Astrocyte of the spinal cord (primary cell): Measurements from ENCODE around the gene RNF41.
A peak's percentile ranks its signal among the peaks of the same experiment; 100 is the strongest.

Source experiments
- DNase-seq: peaks from one replicate; pipeline ENCODE4 v3.0.0; 2011; ENCODE audit warnings: low read depth, low spot score
- H3K4me3 ChIP-seq: 2 replicates; pipeline ENCODE4 v1.5.1; 2011; ENCODE audit warnings: low read depth, mild to moderate bottlenecking, low read length, moderate library complexity
- in situ Hi-C: cut with HindIII; loops from 2 replicates; pipeline ENCODE4 v1.10.0; 2017; ENCODE audit warnings: low sequenced_read_pairs
- TF ChIP-seq, protein P1 (sequence below): IDR thresholded peaks from 2 replicates; pipeline ENCODE4 v1.5.1; 2012; ENCODE audit warnings: low read depth, mild to moderate bottlenecking, low read length, inconsistent platforms

Gene RNF41

DNA sequence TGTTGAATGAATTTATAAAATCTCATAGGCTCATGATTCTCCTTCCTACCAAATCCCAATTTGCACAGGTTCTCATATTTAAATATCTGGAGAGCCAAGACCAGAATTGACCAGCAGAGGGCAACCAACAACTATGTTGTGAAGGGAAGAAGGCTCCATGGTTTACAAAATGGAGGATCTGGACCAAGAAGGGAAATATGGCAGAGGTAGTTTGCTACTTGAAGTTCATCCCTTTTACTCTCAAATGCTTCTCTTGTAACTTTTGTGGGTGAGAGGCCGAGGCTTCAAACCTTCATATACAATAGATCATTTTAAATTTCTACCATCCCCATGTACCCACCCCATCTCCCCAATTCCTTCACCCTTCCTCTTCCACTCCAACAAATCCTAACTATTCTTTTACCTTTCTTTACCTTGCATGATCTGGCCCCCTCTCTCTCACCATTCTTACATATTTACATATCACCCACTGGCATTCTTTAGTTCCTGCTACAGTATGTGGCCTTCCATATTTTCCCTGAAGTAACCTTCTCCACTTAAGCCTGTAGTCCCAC, 28.6 kb downstream of the RNF41 start:
- peak; percentile 89 for DNase-seq
- H3K4me3 ChIP-seq = no peak overlapping the region
- TF ChIP-seq, protein P1, sequence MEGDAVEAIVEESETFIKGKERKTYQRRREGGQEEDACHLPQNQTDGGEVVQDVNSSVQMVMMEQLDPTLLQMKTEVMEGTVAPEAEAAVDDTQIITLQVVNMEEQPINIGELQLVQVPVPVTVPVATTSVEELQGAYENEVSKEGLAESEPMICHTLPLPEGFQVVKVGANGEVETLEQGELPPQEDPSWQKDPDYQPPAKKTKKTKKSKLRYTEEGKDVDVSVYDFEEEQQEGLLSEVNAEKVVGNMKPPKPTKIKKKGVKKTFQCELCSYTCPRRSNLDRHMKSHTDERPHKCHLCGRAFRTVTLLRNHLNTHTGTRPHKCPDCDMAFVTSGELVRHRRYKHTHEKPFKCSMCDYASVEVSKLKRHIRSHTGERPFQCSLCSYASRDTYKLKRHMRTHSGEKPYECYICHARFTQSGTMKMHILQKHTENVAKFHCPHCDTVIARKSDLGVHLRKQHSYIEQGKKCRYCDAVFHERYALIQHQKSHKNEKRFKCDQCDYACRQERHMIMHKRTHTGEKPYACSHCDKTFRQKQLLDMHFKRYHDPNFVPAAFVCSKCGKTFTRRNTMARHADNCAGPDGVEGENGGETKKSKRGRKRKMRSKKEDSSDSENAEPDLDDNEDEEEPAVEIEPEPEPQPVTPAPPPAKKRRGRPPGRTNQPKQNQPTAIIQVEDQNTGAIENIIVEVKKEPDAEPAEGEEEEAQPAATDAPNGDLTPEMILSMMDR = peak; percentile 74
- in situ Hi-C loops = no loop called here

DNA sequence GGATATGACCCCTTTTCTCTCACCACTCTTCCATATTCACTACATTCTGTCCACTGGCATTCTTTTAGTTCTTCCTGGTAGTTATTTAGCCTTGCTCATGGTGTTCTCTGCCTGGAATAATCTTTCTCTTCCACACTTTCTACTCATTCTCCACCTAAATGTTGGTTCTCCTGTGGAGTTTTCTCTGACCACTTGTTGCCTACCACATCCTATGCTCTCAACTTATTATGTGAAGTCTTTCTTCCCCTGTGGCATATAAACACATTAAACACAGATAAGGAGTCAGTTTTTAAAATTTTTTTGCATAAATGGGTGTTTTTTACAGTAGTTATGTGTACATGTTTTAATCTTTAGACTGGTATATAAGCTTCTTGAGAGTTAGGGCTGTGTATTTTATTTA, 29.1 kb downstream of the RNF41 start:
- in situ Hi-C loops = no loop called here
- no peak overlapping the region for H3K4me3 ChIP-seq
- TF ChIP-seq, protein P1 = no peak
- no peak for DNase-seq

DNA sequence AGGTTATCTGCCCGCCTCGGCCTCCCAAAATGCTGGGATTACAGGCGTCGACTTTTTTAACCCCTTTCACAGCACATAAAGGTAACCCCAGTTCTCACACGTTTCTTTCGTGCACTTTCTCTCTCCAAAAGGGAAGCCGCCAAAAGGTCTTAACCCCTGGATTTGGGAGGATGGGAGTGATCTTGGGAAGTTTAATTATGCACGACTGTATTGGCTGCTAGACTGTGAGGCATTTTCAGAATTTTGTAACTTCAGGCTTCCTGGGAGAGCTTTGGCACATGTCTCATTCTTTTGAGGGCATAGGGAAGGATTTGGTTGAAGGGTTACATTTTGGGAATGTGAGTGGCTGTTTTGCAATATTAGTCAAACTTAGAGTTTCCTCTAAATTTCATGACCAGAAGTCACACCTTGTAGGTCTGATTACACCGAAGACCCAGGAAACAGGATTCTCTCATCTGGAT, 31.0 kb downstream of the RNF41 start:
- in situ Hi-C loops = no loop called here
- DNase-seq = no peak
- TF ChIP-seq, protein P1 = no peak
- H3K4me3 ChIP-seq = peak overlapping the region; percentile 77

GRCh38 chr12:56189918-56190694, 31.6 kb downstream of the RNF41 start:
- TF ChIP-seq, protein P1 = no peak
- peak; percentile 88 for DNase-seq
- in situ Hi-C loops = no loop called here
- peak overlapping the region; percentile 77 for H3K4me3 ChIP-seq

GRCh38 chr12:56189099-56189917, 32.4 kb downstream of the RNF41 start, which contains the start of gene SMARCC2:
TSS of gene SMARCC2 (minus strand) at chr12:56189483. CDS start at chr12:56189461, 22 bp downstream.
- peak; percentile 88 for DNase-seq
- in situ Hi-C loops = no loop called here
- TF ChIP-seq, protein P1 = peak; percentile 69

DNA sequence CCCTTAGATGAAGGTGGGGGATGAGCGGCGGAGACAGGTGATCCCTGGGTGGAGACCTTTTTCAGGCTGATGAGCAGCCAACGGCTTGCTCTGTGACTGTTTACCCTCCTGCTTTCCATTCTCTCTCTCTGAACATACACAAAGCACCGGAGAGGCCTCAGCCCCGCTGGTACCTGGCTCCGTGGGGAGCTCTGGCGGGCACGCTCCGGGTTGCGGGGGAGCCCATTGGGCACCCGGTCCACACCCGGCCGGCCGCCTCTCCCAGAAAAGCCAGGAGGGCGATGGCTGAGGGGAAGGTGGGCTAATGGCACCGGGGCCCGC, 33.0 kb downstream of the RNF41 start:
- TF ChIP-seq, protein P1 = no peak
- DNase-seq = no peak
- in situ Hi-C loops = no loop called here
- H3K4me3 ChIP-seq = peak overlapping the region; percentile 77

More at GRCh38 chr12:56189099-56189917, 32.4 kb downstream of the RNF41 start, which contains the start of gene SMARCC2:
- H3K4me3 ChIP-seq = peak within 1 kb of the TSS; percentile 77
